Erythroblast (primary cell): Measurements from ENCODE around the gene RALGPS1.

Source experiments
- DNase-seq, 2 experiments: peaks; one replicate each; lab custom pipeline; 2025; lab: John Stamatoyannopoulos, UW
- GATA1 ChIP-seq: IDR thresholded peaks from 2 replicates; pipeline ENCODE4 v1.6.1; 2011; ENCODE audit warnings: low read depth, mild to moderate bottlenecking, control low read depth, low read length, moderate library complexity
- POLR2A ChIP-seq: IDR thresholded peaks from 2 replicates; pipeline ENCODE4 v1.6.1; 2011; ENCODE audit warnings: mild to moderate bottlenecking, low read length

Gene RALGPS1

GRCh38 chr9:127263237-127263636 lies 348.7 kb downstream of the RALGPS1 start:
- DNase-seq, result no peak
- TF ChIP-seq GATA1, result no peak
- TF ChIP-seq POLR2A, result no peak

- no peak for DNase-seq
- TF ChIP-seq POLR2A, result no peak
- TF ChIP-seq GATA1, result no peak
Observed at GRCh38 chr9:127263664-127264063, 349.1 kb downstream of the RALGPS1 start.

GRCh38 chr9:127264462-127265219 lies 350.1 kb downstream of the RALGPS1 start, which contains the start of gene GARNL3:
Gene GARNL3 (plus strand): TSS chr9:127264774. CDS start chr9:127264878, 104 bp downstream.
- no peak for DNase-seq
- TF ChIP-seq GATA1, result no peak
- no peak for TF ChIP-seq POLR2A

GRCh38 chr9:127267793-127268525 lies 353.4 kb downstream of the RALGPS1 start:
- TF ChIP-seq POLR2A (no peak), GATA1 (no peak)
- DNase-seq, result no peak

- DNase-seq, result no peak
- TF ChIP-seq POLR2A (no peak), GATA1 (no peak)
Observed at GRCh38 chr9:127269449-127269848, 354.9 kb downstream of the RALGPS1 start.
